ENCODE data around the gene PHACTR3.

- TF ChIP-seq CTCF (IDR thresholded peaks at IDR 0.05), result peak; percentile 71
- no peak for TF ChIP-seq EZH2phosphoT487 (IDR thresholded peaks at IDR 0.05)
These were observed 43.6 kb upstream of the PHACTR3 start for GRCh38 chr20:59560588-59561227.

Measured in neural progenitor cell (in vitro differentiated cells).